ENCODE data around the gene PRR5L. TPM values are rescaled to one million over a fixed set of nuclear protein-coding genes. Genes with fewer than 3 reads are reported as not detected.

PRR5L gene
- total and polyA plus RNA-seq, 9 of the 15 experiments (the other 6 are each of a cell fraction or from before 2014, with no cell fraction given): 0.11 to 0.60 (median 0.36) TPM; not detected in 2

GRCh38 chr11:36392196-36392595, 96.1 kb downstream of the PRR5L start:
- DNase-seq (ENCODE audit: extremely low read depth in 1 of 4, low spot score in 3 of 4): no peak
- Histone ChIP-seq H3K4me1 (replicated peaks in 1 of 2; ENCODE audit: control insufficient read depth in 2 of 2, insufficient read depth in 2 of 2, low read length in 2 of 2) (peaks cover 0 to 4% of the 10 kb centered on the region in 2 experiments; a peak in 1 of 5 replicates), H3K36me3 (ENCODE audit: control insufficient read depth, insufficient read depth, low read length) (no peaks in the 10 kb centered on the region), H3K27me3 (ENCODE audit: control insufficient read depth in 2 of 2, insufficient read depth in 2 of 2, low read length in 2 of 2) (no peaks in the 10 kb centered on the region), H4K20me1 (replicated peaks; ENCODE audit: control insufficient read depth, insufficient read depth, low read length) (no peaks in the 10 kb centered on the region), H2AFZ (ENCODE audit: low read depth, low read length) (no peak overlapping the region), H3K4me3 (no peak overlapping the region), H3K9me1 (ENCODE audit: control insufficient read depth, insufficient read depth, low read length) (no peaks in the 10 kb centered on the region), H3K9ac (ENCODE audit: insufficient read depth in 1 of 2, low read depth in 2 of 2, low read length in 2 of 2) (no peak overlapping the region), H3K9me3 (replicated peaks; ENCODE audit: control insufficient read depth, insufficient read depth, low read depth, low read length) (no peaks in the 10 kb centered on the region), H3K27ac (ENCODE audit: extremely low read depth, low read depth, low read length) (no peak overlapping the region), H3K4me2 (ENCODE audit: insufficient read depth, low read length) (no peak overlapping the region), H3K79me2 (ENCODE audit: control insufficient read depth, insufficient read depth, low read length) (no peaks in the 10 kb centered on the region)
- ATAC-seq: no peak
- FAIRE-seq: no peak
- TF ChIP-seq NFE2L1 (tag; IDR thresholded peaks at IDR 0.05; ENCODE audit: borderline replicate concordance, low read depth): no peak
- no peak for TF ChIP-seq KHSRP (IDR thresholded peaks at IDR 0.05)
- TF ChIP-seq TAF7 (tag; IDR thresholded peaks at IDR 0.05): no peak
- no peak for TF ChIP-seq ZNF316 (IDR thresholded peaks at IDR 0.05)
- TF ChIP-seq ARNT (IDR thresholded peaks at IDR 0.05): no peak
- TF ChIP-seq NBN (IDR thresholded peaks at IDR 0.05; ENCODE audit: low read depth): no peak
- TF ChIP-seq ZNF584 (CRISPR knock-in tag; IDR thresholded peaks at IDR 0.05; ENCODE audit: low read depth): no peak
- no peak for TF ChIP-seq HDGF (IDR thresholded peaks at IDR 0.05)
- TF ChIP-seq ZBTB33 (CRISPR knock-in tag; IDR thresholded peaks at IDR 0.05): no peak
- TF ChIP-seq PTBP1 (IDR thresholded peaks at IDR 0.05; ENCODE audit: low read depth, low read length): no peak
- TF ChIP-seq NCOA2 (IDR thresholded peaks at IDR 0.05; ENCODE audit: partially characterized antibody in 2 of 2): no peak
- TF ChIP-seq E2F8 (IDR thresholded peaks at IDR 0.05; ENCODE audit: low read depth, partially characterized antibody): no peak
- no peak for TF ChIP-seq NCOA4 (IDR thresholded peaks at IDR 0.05; ENCODE audit: partially characterized antibody)
- TF ChIP-seq VEZF1 (CRISPR knock-in tag; IDR thresholded peaks at IDR 0.05): no peak
- WGBS (ENCODE audit: insufficient coverage, low coverage, missing lambda C conversion rate): 0% methylated on average over 2 of the region's 2 CpGs
- BruUV-seq (replicated peaks): no TSS peak
- ChIA-PET POLR2A (no interaction called here), CTCF (ENCODE audit: low intra/inter-chr PET ratio) (no interaction called here)
- intact Hi-C loops (cut with micrococcal nuclease) (no loop called here), in situ Hi-C loops (cut with MboI) (no loop called here)

All from K562 (cell line).